Heart left ventricle (tissue), 13 donors: ENCODE measurements around the gene CEP164.

Source experiments
- POLR2A ChIP-seq, 2 donors: fragments of 450-650 bp; IDR thresholded peaks; one replicate each; pipeline ENCODE4 v1.6.1; 2017; ENCODE audit warnings: antibody characterized with exemption in 2 of 2, mild to moderate bottlenecking in 2 of 2, moderate library complexity in 2 of 2
- TF ChIP-seq, protein P1 (sequence below), 12 donors: fragments of 200-600 bp; sonication (generic) in 4 of 12; IDR thresholded peaks; one replicate each; pipeline versions ENCODE4 v1.5.0 to v1.8.0; 2018 to 2022; ENCODE audit warnings: antibody characterized with exemption in 12 of 12, mild to moderate bottlenecking in 5 of 12
- donor health status: ischemic (EF 13 %, LVEDD 7.1; RV severe dilation, severe dysfunction).
- donor health status: DM: no; HTN: yes; CAD: no.
- donor health status: DM: no; HTN: no; CAD: no.
- donor health status: ischemic (EF 25% LVEDD 6.9; RV normal size, moderate dysfunction).
- donor health status: ischemic (EF 25% LVEDD 5.7; RV mildly dilated, moderate dysfunction).
- donor health status: ischemic (EF 35%, LVEDD 5.7; RV mildly dilated, moderate dysfunction).
- donor health status: nonischemic (EF 11% LVEDD 7.7; RV severe dilation, severe dysfunction).
- donor health status: DM: yes; HTN: yes; CAD: no.
- donor health status: PGD.
- donor health status: ischemic (EF 29% LVEDD 5.4; RV normal size, mild dysfunction).
- donor health status: nonischemic (EF 23%, LVEDD 6.1; RV moderate dilation, normal function).

- TF ChIP-seq, protein P1, sequence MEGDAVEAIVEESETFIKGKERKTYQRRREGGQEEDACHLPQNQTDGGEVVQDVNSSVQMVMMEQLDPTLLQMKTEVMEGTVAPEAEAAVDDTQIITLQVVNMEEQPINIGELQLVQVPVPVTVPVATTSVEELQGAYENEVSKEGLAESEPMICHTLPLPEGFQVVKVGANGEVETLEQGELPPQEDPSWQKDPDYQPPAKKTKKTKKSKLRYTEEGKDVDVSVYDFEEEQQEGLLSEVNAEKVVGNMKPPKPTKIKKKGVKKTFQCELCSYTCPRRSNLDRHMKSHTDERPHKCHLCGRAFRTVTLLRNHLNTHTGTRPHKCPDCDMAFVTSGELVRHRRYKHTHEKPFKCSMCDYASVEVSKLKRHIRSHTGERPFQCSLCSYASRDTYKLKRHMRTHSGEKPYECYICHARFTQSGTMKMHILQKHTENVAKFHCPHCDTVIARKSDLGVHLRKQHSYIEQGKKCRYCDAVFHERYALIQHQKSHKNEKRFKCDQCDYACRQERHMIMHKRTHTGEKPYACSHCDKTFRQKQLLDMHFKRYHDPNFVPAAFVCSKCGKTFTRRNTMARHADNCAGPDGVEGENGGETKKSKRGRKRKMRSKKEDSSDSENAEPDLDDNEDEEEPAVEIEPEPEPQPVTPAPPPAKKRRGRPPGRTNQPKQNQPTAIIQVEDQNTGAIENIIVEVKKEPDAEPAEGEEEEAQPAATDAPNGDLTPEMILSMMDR (IDR thresholded peaks at IDR 0.05): no peak
- TF ChIP-seq POLR2A (IDR thresholded peaks at IDR 0.05): no peak
Observed at GRCh38 chr11:117415358-117415896, 87.8 kb downstream of the CEP164 start.
